Thyroid gland (tissue), 4 donors: Measurements from ENCODE around the gene CDCA8. TPM values are rescaled to one million over a fixed set of nuclear protein-coding genes. Genes with fewer than 3 reads are reported as not detected.

ENCODE experiments used
- DNase-seq, 2 donors: peaks; one replicate each; pipeline ENCODE4 v3.0.0-alpha.2; 2019
- H3K27ac ChIP-seq, 3 donors: fragments of 200-600 bp; sonication (generic); 1 replicate in 2 of 3; 2 replicates in 1 of 3; pipeline ENCODE4 v1.5.1; 2016 to 2019; ENCODE audit warnings: mild to moderate bottlenecking in 1 of 3, moderate library complexity in 1 of 3
- H3K27me3 ChIP-seq: fragments of 200-600 bp; sonication (generic); one replicate; pipeline ENCODE4 v1.5.1; 2019
- H3K36me3 ChIP-seq, 2 donors: fragments of 200-600 bp; sonication (generic); one replicate each; pipeline ENCODE4 v1.5.1; 2016 to 2019
- H3K4me1 ChIP-seq, 2 donors: fragments of 200-600 bp; sonication (generic); one replicate each; pipeline ENCODE4 v1.5.1; 2017 to 2019
- H3K4me3 ChIP-seq, 3 donors: fragments of 200-600 bp; sonication (generic); replicated peaks in 1 of 3; 1 replicate in 2 of 3; 2 replicates in 1 of 3; pipeline ENCODE4 v1.5.1; 2016; ENCODE audit warnings: mild to moderate bottlenecking in 1 of 3
- H3K9me3 ChIP-seq: fragments of 200-600 bp; sonication (generic); one replicate; pipeline ENCODE4 v1.5.1; 2017
- POLR2A ChIP-seq, 2 donors: fragments of 450-650 bp; IDR thresholded peaks; one replicate each; pipeline ENCODE4 v1.6.1; 2017; ENCODE audit warnings: antibody characterized with exemption in 2 of 2, mild to moderate bottlenecking in 2 of 2, moderate library complexity in 1 of 2
- WGBS, 2 donors: methylation state at CpG; one replicate each; pipeline ENCODE4 v1.1.5; 2017; 5-methylcytosine and 5-hydroxymethylcytosine counted together
- intact Hi-C: fragments of 100-400 bp; cut with DNase I; formaldehyde crosslinking; loops from one replicate; pipeline ENCODE4 v1.15.1; 2023
- total RNA-seq, 4 donors: library from RNA; depleted of rRNA; stranded (reverse); fragments of >200 nt; gene quantifications; one replicate each; pipeline ENCODE4 v1.2.3, GENCODE V29; 2016
- TF ChIP-seq, protein P1 (sequence below), 6 experiments: fragments of 200-600 bp in 3 of 6; fragments of 450-650 bp in 3 of 6; sonication (generic) in 3 of 6; IDR thresholded peaks; one replicate each; pipeline ENCODE4 v1.5.1; 2016 to 2019; ENCODE audit warnings: antibody characterized with exemption in 6 of 6, mild to moderate bottlenecking in 2 of 6, inconsistent platforms in 1 of 6, moderate library complexity in 1 of 6

Gene CDCA8
- total RNA-seq, 4 donors from 2014 or later = 0.33 to 1.2 (median 0.81) TPM

DNA sequence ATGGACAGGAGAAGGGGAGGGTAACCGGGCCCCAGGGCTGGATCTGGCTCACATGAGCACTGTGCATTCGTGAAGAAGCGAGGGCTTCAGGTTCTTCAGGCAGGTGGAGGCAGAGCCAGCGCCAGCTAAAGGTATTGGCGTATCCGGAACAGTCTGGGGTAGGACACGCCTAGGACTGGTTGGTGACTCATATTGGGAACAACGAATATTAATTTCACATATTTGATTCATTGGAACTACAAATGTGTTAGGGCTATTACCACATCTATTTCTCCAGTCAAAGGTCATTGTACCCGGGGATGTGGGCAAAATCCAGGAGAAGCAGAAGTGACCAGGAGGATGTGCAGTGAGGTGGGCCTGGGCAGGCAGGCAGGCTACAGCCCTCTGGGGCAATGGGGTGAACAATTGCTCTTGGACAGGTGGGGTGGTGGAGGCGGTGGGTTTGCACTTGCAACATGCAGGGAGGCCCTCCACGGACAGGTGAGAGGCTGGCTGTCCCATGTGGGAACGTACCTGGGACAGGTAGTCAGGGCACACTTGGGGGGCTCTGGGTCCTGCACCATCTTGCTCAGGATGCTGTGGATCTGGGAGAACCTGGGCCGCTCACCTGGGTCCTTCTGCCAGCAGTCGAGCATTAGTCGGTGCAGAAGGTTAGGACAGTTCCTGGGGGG is 26.7 kb downstream of the CDCA8 start:
- DNase-seq = no peak
- H3K27me3 ChIP-seq = no peaks in the 10 kb centered on the region
- intact Hi-C loops = no loop called here
- TF ChIP-seq POLR2A (IDR thresholded peaks at IDR 0.05) = no peak
- TF ChIP-seq, protein P1, sequence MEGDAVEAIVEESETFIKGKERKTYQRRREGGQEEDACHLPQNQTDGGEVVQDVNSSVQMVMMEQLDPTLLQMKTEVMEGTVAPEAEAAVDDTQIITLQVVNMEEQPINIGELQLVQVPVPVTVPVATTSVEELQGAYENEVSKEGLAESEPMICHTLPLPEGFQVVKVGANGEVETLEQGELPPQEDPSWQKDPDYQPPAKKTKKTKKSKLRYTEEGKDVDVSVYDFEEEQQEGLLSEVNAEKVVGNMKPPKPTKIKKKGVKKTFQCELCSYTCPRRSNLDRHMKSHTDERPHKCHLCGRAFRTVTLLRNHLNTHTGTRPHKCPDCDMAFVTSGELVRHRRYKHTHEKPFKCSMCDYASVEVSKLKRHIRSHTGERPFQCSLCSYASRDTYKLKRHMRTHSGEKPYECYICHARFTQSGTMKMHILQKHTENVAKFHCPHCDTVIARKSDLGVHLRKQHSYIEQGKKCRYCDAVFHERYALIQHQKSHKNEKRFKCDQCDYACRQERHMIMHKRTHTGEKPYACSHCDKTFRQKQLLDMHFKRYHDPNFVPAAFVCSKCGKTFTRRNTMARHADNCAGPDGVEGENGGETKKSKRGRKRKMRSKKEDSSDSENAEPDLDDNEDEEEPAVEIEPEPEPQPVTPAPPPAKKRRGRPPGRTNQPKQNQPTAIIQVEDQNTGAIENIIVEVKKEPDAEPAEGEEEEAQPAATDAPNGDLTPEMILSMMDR (IDR thresholded peaks at IDR 0.05) = no peak
- no peaks in the 10 kb centered on the region for H3K9me3 ChIP-seq
- H3K36me3 ChIP-seq = no peaks in the 10 kb centered on the region
- H3K4me1 ChIP-seq = no peaks in the 10 kb centered on the region
- 86 to 93% methylated on average over 15 of the region's 15 CpGs for WGBS, 2 donors
- H3K27ac ChIP-seq = no peak overlapping the region
- H3K4me3 ChIP-seq = no peak overlapping the region

DNA sequence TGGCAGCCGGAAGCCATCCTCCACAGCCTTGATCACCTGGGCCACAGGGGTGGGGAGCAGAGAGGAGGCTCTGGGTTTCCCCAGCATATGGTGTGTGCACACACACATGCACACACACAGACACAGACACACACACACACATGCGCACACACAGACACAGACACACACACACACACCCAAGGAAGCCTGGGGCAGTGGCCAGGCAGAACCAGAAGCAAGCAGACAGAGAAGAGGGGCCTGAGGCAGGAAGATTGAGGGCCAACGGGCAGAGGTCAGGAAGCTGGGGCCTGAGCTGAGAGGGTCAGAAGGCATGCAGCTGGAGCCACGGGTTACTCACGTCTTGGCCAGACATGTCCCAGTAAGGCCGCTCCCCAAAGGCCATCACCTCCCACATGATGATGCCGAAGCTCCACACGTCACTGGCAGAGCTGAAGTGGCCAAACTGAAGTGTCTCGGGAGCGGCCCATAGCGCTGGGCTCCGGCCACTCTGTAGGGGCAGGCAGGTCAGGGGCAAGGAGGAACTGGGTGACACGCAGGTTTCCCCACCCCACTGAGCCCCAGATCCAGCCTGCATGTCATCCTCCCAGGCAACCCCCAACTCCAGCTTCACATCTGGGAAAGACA is 27.4 kb downstream of the CDCA8 start:
- H3K27me3 ChIP-seq = no peaks in the 10 kb centered on the region
- intact Hi-C loops = no loop called here
- WGBS, 2 donors = 64 to 80% methylated on average over 3 to 12 of the region's 13 CpGs
- no peaks in the 10 kb centered on the region for H3K9me3 ChIP-seq
- H3K4me3 ChIP-seq = no peak overlapping the region
- H3K4me1 ChIP-seq = no peaks in the 10 kb centered on the region
- TF ChIP-seq POLR2A (IDR thresholded peaks at IDR 0.05) = no peak
- TF ChIP-seq, protein P1 (IDR thresholded peaks at IDR 0.05) = no peak
- no peak overlapping the region for H3K27ac ChIP-seq
- DNase-seq = no peak
- H3K36me3 ChIP-seq = no peaks in the 10 kb centered on the region

DNA sequence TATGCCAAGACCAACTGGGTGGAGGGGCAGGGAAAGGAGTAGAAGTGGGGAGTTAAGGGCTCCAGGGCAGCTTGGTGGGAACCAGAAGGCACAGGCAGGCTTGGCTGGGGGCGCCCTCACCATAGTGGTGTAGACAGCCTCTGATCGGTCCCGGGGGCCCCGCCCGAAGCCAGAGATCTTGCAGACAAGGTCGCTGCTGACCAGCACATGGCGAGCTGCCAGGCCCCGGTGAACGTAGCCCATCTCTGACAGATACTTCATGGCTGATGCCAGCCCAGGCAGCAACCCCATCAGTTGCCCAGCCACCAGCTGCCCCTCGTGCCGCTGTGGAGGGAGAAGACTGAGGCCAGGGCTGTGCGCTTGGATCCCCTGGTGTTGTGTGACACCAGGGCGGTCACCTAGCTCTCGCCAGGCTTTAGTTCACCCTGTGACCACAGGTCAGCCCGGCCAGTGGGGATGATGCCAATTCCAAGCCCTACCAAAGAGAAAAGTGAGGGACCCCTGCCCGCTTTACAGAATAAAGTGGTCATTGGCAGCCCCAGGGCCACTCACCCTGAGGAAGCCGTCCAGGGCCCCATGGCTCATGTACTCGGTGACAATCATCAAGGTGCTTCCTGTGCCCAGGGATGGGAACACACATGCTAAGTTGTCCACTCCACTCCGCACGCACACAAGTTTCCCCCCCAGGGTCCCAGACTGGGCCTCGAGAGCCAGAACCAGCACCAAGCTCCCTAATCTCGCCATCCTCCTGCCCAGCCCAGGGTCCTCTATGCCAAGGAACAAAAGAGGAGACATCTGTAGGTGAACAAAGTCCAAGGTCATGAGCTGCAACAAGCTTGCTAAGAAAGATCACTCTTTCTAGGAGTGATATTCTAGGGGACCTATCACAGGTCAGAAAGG is 28.2 kb downstream of the CDCA8 start:
- no peak for DNase-seq
- H3K4me1 ChIP-seq = no peaks in the 10 kb centered on the region
- WGBS, 2 donors = 83 to 87% methylated on average over 6 to 22 of the region's 22 CpGs

DNA sequence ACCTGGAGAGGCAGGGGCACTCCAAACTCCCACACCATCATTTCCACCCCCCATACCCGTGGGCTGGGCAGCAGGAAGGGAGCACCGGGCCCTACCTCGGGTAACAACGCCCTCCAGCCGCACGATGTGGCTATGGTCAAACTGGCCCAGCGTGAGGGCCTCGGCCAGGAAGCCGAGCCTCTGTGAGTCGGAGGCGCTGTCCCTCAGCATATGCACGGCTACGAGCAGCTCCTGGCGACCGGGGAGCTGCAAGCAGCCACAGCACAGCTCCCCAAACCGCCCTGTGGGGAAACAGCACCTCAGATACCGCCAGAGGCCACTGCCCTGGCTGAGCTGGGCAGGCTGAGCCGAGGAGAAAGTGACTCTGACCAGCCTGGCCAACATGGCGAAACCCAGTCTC is 29.2 kb downstream of the CDCA8 start:
- intact Hi-C loops = no loop called here
- 30 to 50% methylated on average over 2 to 19 of the region's 19 CpGs for WGBS, 2 donors
- Histone ChIP-seq H3K4me3 (no peak overlapping the region), H3K36me3 (no peaks in the 10 kb centered on the region), H3K27ac (no peak overlapping the region), H3K9me3 (no peaks in the 10 kb centered on the region), H3K27me3 (no peaks in the 10 kb centered on the region), H3K4me1 (no peaks in the 10 kb centered on the region)
- no peak for DNase-seq
- TF ChIP-seq, protein P1 (IDR thresholded peaks at IDR 0.05) = no peak
- no peak for TF ChIP-seq POLR2A (IDR thresholded peaks at IDR 0.05)

More for the DNA sequence above, 28.2 kb downstream of the CDCA8 start:
- Histone ChIP-seq H3K27me3 (no peaks in the 10 kb centered on the region), H3K4me3 (no peak overlapping the region), H3K9me3 (no peaks in the 10 kb centered on the region), H3K27ac (no peak overlapping the region), H3K36me3 (no peaks in the 10 kb centered on the region)
- intact Hi-C loops = no loop called here
- no peak for TF ChIP-seq POLR2A (IDR thresholded peaks at IDR 0.05)
- TF ChIP-seq, protein P1 (IDR thresholded peaks at IDR 0.05) = no peak
